ENCODE data around the gene ROBO1.
"Not testable (repeated sequence)": the region's sequence is repeated elsewhere in the genome, so short reads cannot be mapped to it uniquely, and the experiment has no call there.

ROBO1 gene

DNA sequence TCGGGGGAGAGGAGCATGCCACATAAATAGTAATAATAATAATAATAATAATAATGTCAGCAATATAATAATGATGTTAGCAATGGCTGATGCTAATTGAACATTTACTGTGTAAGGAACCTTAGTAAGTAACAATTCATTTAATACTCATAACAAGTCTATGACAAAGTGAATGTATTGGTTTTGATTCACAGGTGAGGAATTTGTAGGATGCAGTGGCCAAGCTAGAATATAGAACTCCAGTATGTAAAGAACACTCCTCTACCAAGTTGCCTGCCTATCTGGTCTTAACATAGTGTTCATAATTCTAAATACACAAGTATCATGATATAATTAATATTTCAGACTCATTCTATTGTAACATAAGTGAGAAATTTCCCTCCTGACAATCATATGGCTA is 1016.5 kb downstream of the ROBO1 start:
- no peak for DNase-seq (ENCODE audit: low read depth, low spot score)
- no peak overlapping the region for H3K4me3 ChIP-seq (ENCODE audit: low read depth, low read length)
- in situ Hi-C loops (cut with HindIII; ENCODE audit: low sequenced_read_pairs) = no loop called here
- TF ChIP-seq CTCF (IDR thresholded peaks at IDR 0.05; ENCODE audit: low read depth, low read length) = no peak

GRCh38 chr3:78750291-78750690 is 1017.5 kb downstream of the ROBO1 start:
- DNase-seq (ENCODE audit: low read depth, low spot score); in situ Hi-C loops (cut with HindIII; ENCODE audit: low sequenced_read_pairs); H3K4me3 ChIP-seq (ENCODE audit: low read depth, low read length): not testable (repeated sequence)

DNA sequence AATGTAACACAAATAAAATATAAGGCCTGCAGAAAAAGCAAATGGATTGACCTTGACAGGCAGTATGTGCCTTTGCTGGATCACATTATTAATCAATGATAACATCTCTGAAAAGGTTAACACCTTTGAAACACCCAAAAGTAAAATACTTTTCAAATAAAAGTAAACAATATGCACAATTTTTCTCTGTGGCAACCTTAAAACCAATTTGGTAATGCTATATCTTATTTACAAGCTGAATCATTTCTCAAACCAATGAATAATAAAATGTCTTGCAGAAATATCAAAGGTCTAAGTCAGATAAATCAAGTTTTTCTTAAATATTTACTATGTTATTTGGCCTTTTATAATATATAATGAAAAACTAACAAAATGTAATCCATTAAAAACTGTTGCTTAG is 1018.7 kb downstream of the ROBO1 start:
- in situ Hi-C loops (cut with HindIII; ENCODE audit: low sequenced_read_pairs) = no loop called here
- no peak for DNase-seq (ENCODE audit: low read depth, low spot score)
- no peak overlapping the region for H3K4me3 ChIP-seq (ENCODE audit: low read depth, low read length)
- no peak for TF ChIP-seq CTCF (IDR thresholded peaks at IDR 0.05; ENCODE audit: low read depth, low read length)

GRCh38 chr3:78745847-78746246 is 1022.0 kb downstream of the ROBO1 start:
- no peak overlapping the region for H3K4me3 ChIP-seq (ENCODE audit: low read depth, low read length)
- in situ Hi-C loops (cut with HindIII; ENCODE audit: low sequenced_read_pairs) = no loop called here
- TF ChIP-seq CTCF (IDR thresholded peaks at IDR 0.05; ENCODE audit: low read depth, low read length) = no peak
- DNase-seq (ENCODE audit: low read depth, low spot score) = no peak

DNA sequence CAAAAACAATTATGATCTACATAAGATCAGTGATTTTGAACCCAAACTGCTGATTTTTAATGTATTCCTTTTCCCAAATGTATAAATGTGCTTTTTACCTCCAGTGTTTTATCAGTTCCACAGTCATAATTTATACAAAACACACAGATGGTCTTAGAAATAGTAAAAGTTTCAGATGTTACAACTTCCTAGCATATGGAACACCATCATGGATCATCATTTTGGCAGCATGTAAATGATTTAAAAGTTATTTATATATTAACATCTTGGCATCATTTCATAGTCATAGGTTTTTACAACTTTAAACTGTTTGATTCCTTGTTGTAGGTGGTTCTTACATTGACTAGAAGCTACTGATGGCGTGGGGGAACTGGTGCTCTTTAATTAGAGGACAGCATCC is 1025.3 kb downstream of the ROBO1 start:
- no peak for DNase-seq (ENCODE audit: low read depth, low spot score)
- in situ Hi-C loops (cut with HindIII; ENCODE audit: low sequenced_read_pairs) = no loop called here
- no peak overlapping the region for H3K4me3 ChIP-seq (ENCODE audit: low read depth, low read length)
- no peak for TF ChIP-seq CTCF (IDR thresholded peaks at IDR 0.05; ENCODE audit: low read depth, low read length)

- DNase-seq (ENCODE audit: low read depth, low spot score) = no peak
- in situ Hi-C loops (cut with HindIII; ENCODE audit: low sequenced_read_pairs) = no loop called here
- no peak overlapping the region for H3K4me3 ChIP-seq (ENCODE audit: low read depth, low read length)
- no peak for TF ChIP-seq CTCF (IDR thresholded peaks at IDR 0.05; ENCODE audit: low read depth, low read length)
Measured at GRCh38 chr3:78742041-78742440, 1025.8 kb downstream of the ROBO1 start.

- in situ Hi-C loops (cut with HindIII; ENCODE audit: low sequenced_read_pairs) = no loop called here
- TF ChIP-seq CTCF (IDR thresholded peaks at IDR 0.05; ENCODE audit: low read depth, low read length) = peak; percentile 48
Measured at GRCh38 chr3:78741066-78741645, 1026.6 kb downstream of the ROBO1 start.

More at GRCh38 chr3:78741066-78741645, 1026.6 kb downstream of the ROBO1 start:
- DNase-seq (ENCODE audit: low read depth, low spot score) = no peak
- no peak overlapping the region for H3K4me3 ChIP-seq (ENCODE audit: low read depth, low read length)
